ENCODE measurements around the gene TMEM165.
"Not testable (repeated sequence)": the region's sequence is repeated elsewhere in the genome, so short reads cannot be mapped to it uniquely, and the experiment has no call there.

The TMEM165 gene

GRCh38 chr4:55359397-55359916 lies 36.3 kb upstream of the TMEM165 start:
- no peaks in the 10 kb centered on the region for H4K20me1 ChIP-seq (ENCODE audit: insufficient read depth, low read length)
- H3K9me2 ChIP-seq (replicated peaks; ENCODE audit: insufficient read depth, low read length), result no peaks in the 10 kb centered on the region
- H3K4me1 ChIP-seq (ENCODE audit: low read length), result no peaks in the 10 kb centered on the region
- no peak overlapping the region for H2AFZ ChIP-seq (ENCODE audit: low read length)
- H3K4me3 ChIP-seq (ENCODE audit: low read length), result no peak overlapping the region
- TF ChIP-seq EZH2 (optimal IDR thresholded peaks at IDR 0.05; ENCODE audit: low read depth, low read length) (no peak), EZH2phosphoT487 (IDR thresholded peaks at IDR 0.05; ENCODE audit: low read length) (no peak), CTCF (IDR thresholded peaks at IDR 0.05; ENCODE audit: low read length) (no peak)
- no peaks in the 10 kb centered on the region for H3K9me3 ChIP-seq (replicated peaks; ENCODE audit: insufficient read depth, low read length)
- H3K27me3 ChIP-seq (replicated peaks; ENCODE audit: insufficient read depth, low read length), result no peaks in the 10 kb centered on the region
- H3K79me2 ChIP-seq (ENCODE audit: low read length), result no peaks in the 10 kb centered on the region
- no peak overlapping the region for H3K4me2 ChIP-seq (ENCODE audit: low read depth, low read length)
- H3K36me3 ChIP-seq (replicated peaks; ENCODE audit: insufficient read depth, low read length), result no peaks in the 10 kb centered on the region
- no peaks in the 10 kb centered on the region for H3F3A ChIP-seq (ENCODE audit: insufficient read depth, low read length)
- no peak overlapping the region for H3K27ac ChIP-seq (ENCODE audit: low read length)
- H3K9ac ChIP-seq (ENCODE audit: low read length), result no peak overlapping the region
- DNase-seq, result no peak

- not testable (repeated sequence) for H2AFZ ChIP-seq (ENCODE audit: low read length); H3K4me1 ChIP-seq (ENCODE audit: low read length); H3K79me2 ChIP-seq (ENCODE audit: low read length); H4K20me1 ChIP-seq (ENCODE audit: insufficient read depth, low read length); H3K4me3 ChIP-seq (ENCODE audit: low read length); DNase-seq; H3K9ac ChIP-seq (ENCODE audit: low read length); H3K36me3 ChIP-seq (replicated peaks; ENCODE audit: insufficient read depth, low read length); H3F3A ChIP-seq (ENCODE audit: insufficient read depth, low read length); H3K4me2 ChIP-seq (ENCODE audit: low read depth, low read length); H3K9me3 ChIP-seq (replicated peaks; ENCODE audit: insufficient read depth, low read length); H3K9me2 ChIP-seq (replicated peaks; ENCODE audit: insufficient read depth, low read length); H3K27ac ChIP-seq (ENCODE audit: low read length); H3K27me3 ChIP-seq (replicated peaks; ENCODE audit: insufficient read depth, low read length)
These were observed 32.8 kb upstream of the TMEM165 start for GRCh38 chr4:55362938-55363337.

GRCh38 chr4:55363691-55364351 lies 31.9 kb upstream of the TMEM165 start:
- Histone ChIP-seq H3K9me3 (replicated peaks; ENCODE audit: insufficient read depth, low read length) (no peaks in the 10 kb centered on the region), H3K36me3 (replicated peaks; ENCODE audit: insufficient read depth, low read length) (no peaks in the 10 kb centered on the region), H3K4me1 (ENCODE audit: low read length) (no peaks in the 10 kb centered on the region), H3K4me2 (ENCODE audit: low read depth, low read length) (no peak overlapping the region), H3K27ac (ENCODE audit: low read length) (no peak overlapping the region), H3K79me2 (ENCODE audit: low read length) (no peaks in the 10 kb centered on the region), H3F3A (ENCODE audit: insufficient read depth, low read length) (no peaks in the 10 kb centered on the region), H2AFZ (ENCODE audit: low read length) (no peak overlapping the region), H3K4me3 (ENCODE audit: low read length) (no peak overlapping the region), H3K27me3 (replicated peaks; ENCODE audit: insufficient read depth, low read length) (no peaks in the 10 kb centered on the region), H3K9me2 (replicated peaks; ENCODE audit: insufficient read depth, low read length) (no peaks in the 10 kb centered on the region), H3K9ac (ENCODE audit: low read length) (no peak overlapping the region), H4K20me1 (ENCODE audit: insufficient read depth, low read length) (no peaks in the 10 kb centered on the region)
- DNase-seq, result no peak
- TF ChIP-seq CTCF (IDR thresholded peaks at IDR 0.05; ENCODE audit: low read length), result no peak
- TF ChIP-seq EZH2phosphoT487 (IDR thresholded peaks at IDR 0.05; ENCODE audit: low read length), result no peak
- no peak for TF ChIP-seq EZH2 (optimal IDR thresholded peaks at IDR 0.05; ENCODE audit: low read depth, low read length)

GRCh38 chr4:55364691-55365344 lies 30.9 kb upstream of the TMEM165 start:
- H3K4me1 ChIP-seq (ENCODE audit: low read length), result no peaks in the 10 kb centered on the region
- H3K27me3 ChIP-seq (replicated peaks; ENCODE audit: insufficient read depth, low read length), result no peaks in the 10 kb centered on the region
- no peak overlapping the region for H3K4me3 ChIP-seq (ENCODE audit: low read length)
- H3K79me2 ChIP-seq (ENCODE audit: low read length), result no peaks in the 10 kb centered on the region
- no peak overlapping the region for H2AFZ ChIP-seq (ENCODE audit: low read length)
- no peak for TF ChIP-seq CTCF (IDR thresholded peaks at IDR 0.05; ENCODE audit: low read length)
- no peak for TF ChIP-seq EZH2phosphoT487 (IDR thresholded peaks at IDR 0.05; ENCODE audit: low read length)
- TF ChIP-seq EZH2 (optimal IDR thresholded peaks at IDR 0.05; ENCODE audit: low read depth, low read length), result no peak
- no peaks in the 10 kb centered on the region for H3K36me3 ChIP-seq (replicated peaks; ENCODE audit: insufficient read depth, low read length)
- H3K9me3 ChIP-seq (replicated peaks; ENCODE audit: insufficient read depth, low read length), result no peaks in the 10 kb centered on the region
- H3K4me2 ChIP-seq (ENCODE audit: low read depth, low read length), result no peak overlapping the region
- H3K9me2 ChIP-seq (replicated peaks; ENCODE audit: insufficient read depth, low read length), result no peaks in the 10 kb centered on the region
- no peak for DNase-seq
- no peaks in the 10 kb centered on the region for H4K20me1 ChIP-seq (ENCODE audit: insufficient read depth, low read length)
- H3F3A ChIP-seq (ENCODE audit: insufficient read depth, low read length), result no peaks in the 10 kb centered on the region
- H3K9ac ChIP-seq (ENCODE audit: low read length), result no peak overlapping the region
- H3K27ac ChIP-seq (ENCODE audit: low read length), result no peak overlapping the region

Data from MM.1S (cell line).